Karpas-422 (cell line): ENCODE measurements around the gene PTPMT1. TPM values are rescaled to one million over a fixed set of nuclear protein-coding genes. Genes with fewer than 3 reads are reported as not detected.
"Not testable (repeated sequence)": the region's sequence is repeated elsewhere in the genome, so short reads cannot be mapped to it uniquely, and the experiment has no call there.

Experiments used
- DNase-seq: peaks from one replicate; pipeline ENCODE4 v3.0.0-alpha.2; 2015
- H2AFZ ChIP-seq: fragments of 200-600 bp; sonication (generic); 2 replicates; pipeline ENCODE4 v1.6.1; 2014; ENCODE audit warnings: antibody characterized with exemption, low read length, mixed read lengths
- H3K27ac ChIP-seq: fragments of 200-600 bp; sonication (generic); 2 replicates; pipeline ENCODE4 v1.5.1; 2014; ENCODE audit warnings: mild to moderate bottlenecking, low read length, moderate library complexity
- H3K27me3 ChIP-seq: fragments of 200-600 bp; sonication (generic); 2 replicates; pipeline ENCODE4 v1.6.1; 2014; ENCODE audit warnings: low read length, mixed read lengths
- H3K36me3 ChIP-seq: fragments of 200-600 bp; sonication (generic); 2 replicates; pipeline ENCODE4 v1.6.1; 2014; ENCODE audit warnings: low read length, mixed read lengths; ENCODE audit not compliant: insufficient read depth
- H3K4me1 ChIP-seq: fragments of 200-600 bp; sonication (generic); 2 replicates; pipeline ENCODE4 v1.6.1; 2014; ENCODE audit warnings: mild to moderate bottlenecking, low read length, mixed read lengths
- H3K4me2 ChIP-seq: fragments of 200-600 bp; sonication (generic); 2 replicates; pipeline ENCODE4 v1.6.1; 2014; ENCODE audit warnings: low read length, low read depth, mild to moderate bottlenecking; ENCODE audit not compliant: poor library complexity, severe bottlenecking
- H3K4me3 ChIP-seq: fragments of 200-600 bp; sonication (generic); 2 replicates; pipeline ENCODE4 v1.5.1; 2014; ENCODE audit warnings: mild to moderate bottlenecking, antibody characterized with exemption, low read length, mixed read lengths
- H3K79me2 ChIP-seq: fragments of 200-600 bp; sonication (generic); 2 replicates; pipeline ENCODE4 v1.6.1; 2014; ENCODE audit warnings: mild to moderate bottlenecking, low read length, mixed read lengths
- H3K9ac ChIP-seq: fragments of 200-600 bp; sonication (generic); 2 replicates; pipeline ENCODE4 v1.6.0; 2014; ENCODE audit warnings: low read length
- H3K9me2 ChIP-seq: fragments of 200-600 bp; sonication (generic), shearing (Covaris generic); replicated peaks from 2 replicates; pipeline ENCODE4 v1.6.0; 2014; ENCODE audit warnings: mild to moderate bottlenecking, low read length, moderate library complexity; ENCODE audit not compliant: insufficient read depth
- H3K9me3 ChIP-seq: fragments of 300-700, 200-600 bp; sonication (generic); 2 replicates; pipeline ENCODE4 v1.6.1; 2014; ENCODE audit warnings: low read length, mixed read lengths
- H4K20me1 ChIP-seq: fragments of 200-600 bp; sonication (generic); 2 replicates; pipeline ENCODE4 v1.6.1; 2014; ENCODE audit warnings: mild to moderate bottlenecking, antibody characterized with exemption, low read length, low read depth; ENCODE audit not compliant: insufficient read depth
- total RNA-seq: library from RNA; depleted of rRNA; stranded (reverse); fragments of >200 nt; shearing (Covaris generic); gene quantifications from 2 replicates; pipeline ENCODE4 v1.2.3, GENCODE V29; 2014; ENCODE audit warnings: low replicate concordance

The PTPMT1 gene
- total RNA-seq, 1 experiment from 2014 or later = 174 TPM

GRCh38 chr11:47552566-47553405, 12.6 kb upstream of the PTPMT1 start, which contains the start of gene CELF1:
TSS of gene CELF1 (minus strand) at chr11:47553132. CDS start at chr11:47499523, 53,609 bp downstream.
- Histone ChIP-seq H3K4me3 (peak within 1 kb of the TSS; percentile 85), H2AFZ (peak within 1 kb of the TSS; percentile 98), H4K20me1 (peaks cover 32% of the 10 kb centered on the region), H3K4me1 (peaks cover 40% of the 10 kb centered on the region), H3K4me2 (peak within 1 kb of the TSS; percentile 89), H3K27ac (peak within 1 kb of the TSS; percentile 82), H3K79me2 (peaks cover 52% of the 10 kb centered on the region), H3K9me3 (no peaks in the 10 kb centered on the region), H3K9ac (peak within 1 kb of the TSS; percentile 86), H3K36me3 (peaks cover 16% of the 10 kb centered on the region), H3K27me3 (no peaks in the 10 kb centered on the region), H3K9me2 (no peaks in the 10 kb centered on the region)
- DNase-seq = peak; percentile 97

GRCh38 chr11:47553406-47553743, 12.0 kb upstream of the PTPMT1 start:
- Histone ChIP-seq H4K20me1 (peaks cover 26% of the 10 kb centered on the region), H3K9me3 (no peaks in the 10 kb centered on the region), H3K27ac (peak overlapping the region; percentile 67), H3K27me3 (no peaks in the 10 kb centered on the region), H3K79me2 (peaks cover 46% of the 10 kb centered on the region), H3K9me2 (no peaks in the 10 kb centered on the region), H3K9ac (peak overlapping the region; percentile 86), H3K4me1 (peaks cover 40% of the 10 kb centered on the region), H2AFZ (peak overlapping the region; percentile 98), H3K36me3 (peaks cover 13% of the 10 kb centered on the region), H3K4me3 (peak overlapping the region; percentile 85), H3K4me2 (peak overlapping the region; percentile 89)
- no peak for DNase-seq

GRCh38 chr11:47557004-47557403, 8.4 kb upstream of the PTPMT1 start:
- H3K9me3 ChIP-seq, H3K27ac ChIP-seq, H3K9me2 ChIP-seq, H3K79me2 ChIP-seq, H3K36me3 ChIP-seq, DNase-seq, H2AFZ ChIP-seq, H4K20me1 ChIP-seq, H3K9ac ChIP-seq, H3K4me2 ChIP-seq, H3K4me3 ChIP-seq, H3K27me3 ChIP-seq: not testable (repeated sequence)
- peaks cover 28% of the 10 kb centered on the region for H3K4me1 ChIP-seq

- no peaks in the 10 kb centered on the region for H3K27me3 ChIP-seq
- H2AFZ ChIP-seq = no peak overlapping the region
- no peaks in the 10 kb centered on the region for H3K36me3 ChIP-seq
- H3K9me2 ChIP-seq = no peaks in the 10 kb centered on the region
- H3K9ac ChIP-seq = no peak overlapping the region
- no peak overlapping the region for H3K27ac ChIP-seq
- H3K4me2 ChIP-seq = no peak overlapping the region
- no peaks in the 10 kb centered on the region for H4K20me1 ChIP-seq
- H3K9me3 ChIP-seq = no peaks in the 10 kb centered on the region
- H3K4me3 ChIP-seq = no peak overlapping the region
- H3K79me2 ChIP-seq = peaks cover 4% of the 10 kb centered on the region
- DNase-seq = no peak
- H3K4me1 ChIP-seq = peaks cover 22% of the 10 kb centered on the region
Measured at GRCh38 chr11:47558695-47559094, 6.7 kb upstream of the PTPMT1 start.

- peaks cover 20% of the 10 kb centered on the region for H3K4me1 ChIP-seq
- no peak for DNase-seq
- no peaks in the 10 kb centered on the region for H3K36me3 ChIP-seq
- no peak overlapping the region for H3K4me2 ChIP-seq
- H3K27me3 ChIP-seq = no peaks in the 10 kb centered on the region
- no peaks in the 10 kb centered on the region for H3K9me2 ChIP-seq
- no peaks in the 10 kb centered on the region for H3K9me3 ChIP-seq
- no peak overlapping the region for H3K4me3 ChIP-seq
- H2AFZ ChIP-seq = no peak overlapping the region
- H3K79me2 ChIP-seq = peaks cover 16% of the 10 kb centered on the region
- no peak overlapping the region for H3K9ac ChIP-seq
- H4K20me1 ChIP-seq = no peaks in the 10 kb centered on the region
- no peak overlapping the region for H3K27ac ChIP-seq
Measured at GRCh38 chr11:47560426-47560825, 5.0 kb upstream of the PTPMT1 start.

GRCh38 chr11:47562393-47562792, 3.0 kb upstream of the PTPMT1 start:
- H3K4me2 ChIP-seq, H3K9me2 ChIP-seq, H3K4me3 ChIP-seq, H3K9me3 ChIP-seq, H3K27me3 ChIP-seq, H3K36me3 ChIP-seq, DNase-seq, H3K9ac ChIP-seq, H3K27ac ChIP-seq, H4K20me1 ChIP-seq, H2AFZ ChIP-seq: not testable (repeated sequence)
- Histone ChIP-seq H3K4me1 (peaks cover 24% of the 10 kb centered on the region), H3K79me2 (peaks cover 36% of the 10 kb centered on the region)

GRCh38 chr11:47564366-47564765, 1.0 kb upstream of the PTPMT1 start:
- H3K9ac ChIP-seq = peak overlapping the region; percentile 97
- H3K9me2 ChIP-seq, H3K9me3 ChIP-seq, H2AFZ ChIP-seq, H3K27me3 ChIP-seq, H3K36me3 ChIP-seq, H3K27ac ChIP-seq, H4K20me1 ChIP-seq, DNase-seq: not testable (repeated sequence)
- H3K4me1 ChIP-seq = peaks cover 24% of the 10 kb centered on the region
- H3K4me2 ChIP-seq = peak overlapping the region; percentile 91
- peaks cover 52% of the 10 kb centered on the region for H3K79me2 ChIP-seq
- H3K4me3 ChIP-seq = peak overlapping the region; percentile 96

GRCh38 chr11:47564933-47565339, 463 bp upstream of the PTPMT1 start:
- peaks cover 57% of the 10 kb centered on the region for H3K79me2 ChIP-seq
- H3K27ac ChIP-seq = peak overlapping the region; percentile 77
- no peaks in the 10 kb centered on the region for H3K9me3 ChIP-seq
- peak overlapping the region; percentile 97 for H3K9ac ChIP-seq
- H3K4me2 ChIP-seq = peak overlapping the region; percentile 91
- H3K36me3 ChIP-seq = peaks cover 7% of the 10 kb centered on the region; the same call in 1 of the 2 replicates
- H3K4me3 ChIP-seq = peak overlapping the region; percentile 96
- H3K4me1 ChIP-seq = peaks cover 24% of the 10 kb centered on the region
- no peaks in the 10 kb centered on the region for H3K27me3 ChIP-seq
- no peaks in the 10 kb centered on the region for H3K9me2 ChIP-seq
- H4K20me1 ChIP-seq = no peaks in the 10 kb centered on the region
- peak overlapping the region; percentile 70; the same call in 1 of the 2 replicates for H2AFZ ChIP-seq
- DNase-seq = no peak
